ENCODE results near the gene CKS1B. TPM values are rescaled to one million over a fixed set of nuclear protein-coding genes. Genes with fewer than 3 reads are reported as not detected.

The CKS1B gene
- polyA plus RNA-seq, 1 experiment, result 111 TPM

DNA sequence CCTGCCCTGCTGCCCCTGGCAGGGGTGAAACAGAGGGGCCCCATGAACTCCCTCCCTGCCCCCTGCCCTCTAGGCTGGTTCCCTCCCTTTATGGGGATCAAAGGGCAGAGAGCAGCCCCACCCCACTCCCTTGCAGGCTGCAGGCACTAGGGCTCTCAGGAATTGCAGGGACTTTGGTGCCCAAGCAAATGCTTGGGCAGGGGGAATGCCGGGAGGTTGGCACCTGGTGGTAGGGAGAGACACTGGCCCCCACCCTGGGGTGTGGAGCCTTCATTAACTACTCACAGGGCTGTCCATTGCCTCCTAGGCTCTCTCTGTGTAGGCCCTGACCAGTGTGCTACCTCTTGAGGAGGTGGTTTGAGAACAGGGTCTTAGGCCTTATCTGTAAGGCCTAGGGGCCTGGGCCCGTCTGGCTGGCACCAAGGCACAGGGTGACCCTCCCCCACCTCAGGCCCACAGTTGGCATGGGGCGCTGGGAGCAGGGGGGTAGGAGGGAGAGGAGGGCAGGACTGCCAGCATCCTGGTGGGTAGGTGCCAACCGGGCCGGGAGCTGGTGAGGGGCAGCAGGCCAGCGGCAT, 32.9 kb downstream of the CKS1B start:
- no peaks in the 10 kb centered on the region for H3K27me3 ChIP-seq (ENCODE audit: control insufficient read depth, insufficient read depth, low read length)
- POLR2A ChIA-PET, result no interaction called here

DNA sequence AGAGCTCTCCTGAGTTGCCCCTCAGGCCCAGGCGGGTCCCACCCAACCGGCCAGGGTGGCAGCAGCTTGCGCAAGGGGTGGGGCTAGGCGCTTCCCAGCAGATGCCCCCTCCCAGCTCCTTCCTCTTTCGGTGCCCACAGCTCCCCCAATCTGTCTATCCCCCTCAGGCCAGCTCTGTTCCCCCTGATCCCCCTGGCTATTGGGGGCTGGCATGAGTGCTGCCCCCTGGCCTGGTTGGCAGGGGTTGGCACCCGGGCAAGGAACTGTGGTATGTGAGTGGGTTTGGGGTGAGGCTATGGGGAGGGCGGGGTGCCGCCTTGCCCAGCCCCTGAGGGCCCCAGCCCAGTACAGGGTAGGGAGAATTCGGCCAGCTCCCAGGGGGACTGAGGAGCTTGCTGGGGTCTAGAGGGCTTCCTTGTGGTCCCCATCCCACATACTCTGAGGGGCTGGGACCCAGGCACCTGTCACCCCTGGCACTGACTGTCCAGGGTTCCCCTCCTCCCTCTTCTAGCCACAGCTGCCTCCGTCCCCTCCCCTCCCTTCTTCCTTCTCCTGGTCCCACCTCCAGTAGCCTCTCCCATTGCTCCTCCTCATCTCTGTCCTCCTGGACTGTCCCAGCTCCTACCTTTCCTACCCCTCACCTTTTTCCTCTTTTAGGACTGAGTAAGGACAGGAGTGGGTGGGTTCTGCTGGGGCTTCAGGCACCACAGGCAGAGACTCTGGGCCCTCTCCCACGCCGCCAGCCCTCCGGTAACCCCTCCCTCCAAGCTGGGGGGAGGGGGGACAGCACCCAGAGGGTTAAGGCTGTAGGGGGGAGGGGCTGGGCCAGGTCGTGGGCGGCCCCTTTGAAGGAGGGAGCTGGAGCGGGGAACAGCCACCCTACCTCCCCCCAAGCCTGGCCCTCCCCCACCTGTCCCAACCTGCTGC, 33.8 kb downstream of the CKS1B start:
- ChIA-PET POLR2A (no interaction called here), CTCF (interaction anchor here (0.8 to 8.3 kb wide), 3 partner anchors 9 to 1330 kb away, joined by 3 to 74 read pairs (median 4); partner anchors contain the start of gene NPR1)
- no peak for DNase-seq (ENCODE audit: low read depth)
- Histone ChIP-seq H3K4me3 (ENCODE audit: low read depth, low read length) (no peak overlapping the region), H3K36me3 (ENCODE audit: control insufficient read depth, insufficient read depth, low read length) (peaks cover 4% of the 10 kb centered on the region), H3K27me3 (ENCODE audit: control insufficient read depth, insufficient read depth, low read length) (no peaks in the 10 kb centered on the region)
- TF ChIP-seq, protein P1, sequence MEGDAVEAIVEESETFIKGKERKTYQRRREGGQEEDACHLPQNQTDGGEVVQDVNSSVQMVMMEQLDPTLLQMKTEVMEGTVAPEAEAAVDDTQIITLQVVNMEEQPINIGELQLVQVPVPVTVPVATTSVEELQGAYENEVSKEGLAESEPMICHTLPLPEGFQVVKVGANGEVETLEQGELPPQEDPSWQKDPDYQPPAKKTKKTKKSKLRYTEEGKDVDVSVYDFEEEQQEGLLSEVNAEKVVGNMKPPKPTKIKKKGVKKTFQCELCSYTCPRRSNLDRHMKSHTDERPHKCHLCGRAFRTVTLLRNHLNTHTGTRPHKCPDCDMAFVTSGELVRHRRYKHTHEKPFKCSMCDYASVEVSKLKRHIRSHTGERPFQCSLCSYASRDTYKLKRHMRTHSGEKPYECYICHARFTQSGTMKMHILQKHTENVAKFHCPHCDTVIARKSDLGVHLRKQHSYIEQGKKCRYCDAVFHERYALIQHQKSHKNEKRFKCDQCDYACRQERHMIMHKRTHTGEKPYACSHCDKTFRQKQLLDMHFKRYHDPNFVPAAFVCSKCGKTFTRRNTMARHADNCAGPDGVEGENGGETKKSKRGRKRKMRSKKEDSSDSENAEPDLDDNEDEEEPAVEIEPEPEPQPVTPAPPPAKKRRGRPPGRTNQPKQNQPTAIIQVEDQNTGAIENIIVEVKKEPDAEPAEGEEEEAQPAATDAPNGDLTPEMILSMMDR (IDR thresholded peaks at IDR 0.05; ENCODE audit: insufficient read depth, low read depth, low read length), result no peak

More for the DNA sequence above, 32.9 kb downstream of the CKS1B start:
- no peak overlapping the region for H3K4me3 ChIP-seq (ENCODE audit: low read depth, low read length)
- peaks cover 4% of the 10 kb centered on the region for H3K36me3 ChIP-seq (ENCODE audit: control insufficient read depth, insufficient read depth, low read length)
- CTCF ChIA-PET, result interaction anchor here (1.2 to 8.3 kb wide), 3 partner anchors 10 to 167 kb away, joined by 3 to 74 read pairs (median 4); partner anchors contain the start of gene ADAM15
- DNase-seq (ENCODE audit: low read depth), result no peak
- TF ChIP-seq, protein P1 (IDR thresholded peaks at IDR 0.05; ENCODE audit: insufficient read depth, low read depth, low read length), result no peak

DNA sequence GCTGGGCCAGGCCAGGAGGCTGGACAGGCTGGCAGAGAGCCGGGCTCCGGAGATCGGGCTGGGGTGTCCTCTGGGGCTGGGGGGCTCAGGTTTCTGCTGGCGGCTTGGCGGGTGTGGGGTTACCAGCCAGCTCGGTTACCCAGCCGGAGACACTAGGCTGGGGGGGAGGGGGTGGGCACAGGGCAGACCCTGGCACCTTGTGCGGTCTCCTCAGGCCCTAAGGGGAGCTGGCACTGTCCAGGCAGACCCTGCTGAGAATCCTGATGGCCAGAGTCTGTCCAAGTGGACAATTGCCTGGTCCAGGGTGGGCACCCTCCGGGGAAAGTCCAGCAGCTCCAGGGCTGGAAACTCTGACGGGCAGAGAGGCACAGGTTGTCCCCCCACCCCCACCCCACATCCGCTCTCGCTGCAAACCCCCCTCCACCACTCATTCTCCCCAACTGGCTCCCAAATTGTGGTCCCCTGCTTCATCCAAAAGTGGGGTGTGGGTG, 34.8 kb downstream of the CKS1B start:
- peaks cover 4% of the 10 kb centered on the region for H3K36me3 ChIP-seq (ENCODE audit: control insufficient read depth, insufficient read depth, low read length)
- H3K4me3 ChIP-seq (ENCODE audit: low read depth, low read length), result no peak overlapping the region
- POLR2A ChIA-PET, result no interaction called here
- TF ChIP-seq, protein P1 (IDR thresholded peaks at IDR 0.05; ENCODE audit: insufficient read depth, low read depth, low read length), result no peak
- CTCF ChIA-PET, result interaction anchor here (8.3 kb wide), 1 partner anchor 8 kb away, joined by 74 read pairs; no protein-coding TSS in a partner anchor
- no peak for DNase-seq (ENCODE audit: low read depth)
- H3K27me3 ChIP-seq (ENCODE audit: control insufficient read depth, insufficient read depth, low read length), result no peaks in the 10 kb centered on the region

DNA sequence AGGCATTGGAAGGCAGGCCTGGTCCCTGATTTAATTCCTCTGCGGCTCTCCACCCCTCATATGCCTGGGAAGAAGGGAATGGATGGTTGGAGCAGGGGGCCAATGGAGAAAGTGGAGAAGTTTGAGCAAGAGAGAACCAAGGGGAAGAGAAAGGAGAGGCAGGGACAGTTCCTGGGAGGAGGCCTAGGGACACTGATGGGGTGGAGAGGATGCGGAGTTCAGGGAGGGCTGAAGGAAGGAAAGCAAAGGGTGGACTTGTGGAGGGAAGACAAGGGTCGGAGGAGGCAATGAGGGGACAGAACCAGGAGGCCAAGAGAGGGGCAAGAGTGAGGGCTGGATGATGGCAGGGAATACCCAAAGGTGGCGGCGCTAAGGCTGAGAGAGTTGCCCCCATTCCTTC, 35.3 kb downstream of the CKS1B start:
- CTCF ChIA-PET, result no interaction called here
- Histone ChIP-seq H3K27me3 (ENCODE audit: control insufficient read depth, insufficient read depth, low read length) (no peaks in the 10 kb centered on the region), H3K4me3 (ENCODE audit: low read depth, low read length) (no peak overlapping the region), H3K36me3 (ENCODE audit: control insufficient read depth, insufficient read depth, low read length) (peaks cover 4% of the 10 kb centered on the region)
- no peak for DNase-seq (ENCODE audit: low read depth)
- TF ChIP-seq, protein P1 (IDR thresholded peaks at IDR 0.05; ENCODE audit: insufficient read depth, low read depth, low read length), result no peak
- POLR2A ChIA-PET, result no interaction called here
